Measurements from ENCODE around the gene ECE1. TPM values are rescaled to one million over a fixed set of nuclear protein-coding genes. Genes with fewer than 3 reads are reported as not detected.

ECE1 gene
- total and polyA plus RNA-seq, 2 of the 4 experiments (the other 2 are of a cell fraction), result 61.8 to 124 TPM

GRCh38 chr1:21189421-21189820 lies 100.8 kb downstream of the ECE1 start:
- no peak overlapping the region for H2BK15ac ChIP-seq (ENCODE audit: low read depth, low read length)
- 0 out of 2 replicates have a peak, but pooled peaks cover 4% of the 10 kb centered on the region for H3K9me1 ChIP-seq (ENCODE audit: insufficient read depth, low read length)
- no peak overlapping the region for H4K91ac ChIP-seq (ENCODE audit: insufficient read depth, low read depth, low read length)
- H2AK9ac ChIP-seq (replicated peaks; ENCODE audit: low read depth, low read length, poor library complexity), result no peak overlapping the region
- H3K36me3 ChIP-seq (ENCODE audit: control insufficient read depth, insufficient read depth, low read length), result no peaks in the 10 kb centered on the region
- POLR2A ChIA-PET (ENCODE audit: unreplicated experiment), result no interaction called here
- H3K18ac ChIP-seq (ENCODE audit: low read depth, low read length), result no peak overlapping the region
- no peak overlapping the region for H2AFZ ChIP-seq (replicated peaks; ENCODE audit: low read length, poor library complexity)
- no peaks in the 10 kb centered on the region for H4K20me1 ChIP-seq (ENCODE audit: insufficient read depth, low read length)
- 0% methylated on average over 1 of the region's 3 CpGs; no CpG with 5 or more reads in 1 of the 2 experiments for WGBS, 2 experiments (ENCODE audit: extremely low coverage in 2 of 2, insufficient read length in 1 of 2)
- H3K4me2 ChIP-seq (ENCODE audit: low read depth, low read length), result no peak overlapping the region
- H3K23ac ChIP-seq (ENCODE audit: low read depth, low read length), result no peak overlapping the region
- DNase-seq (no peak), ATAC-seq (ENCODE audit: low read depth) (no peak)
- no peaks in the 10 kb centered on the region for H3K9me3 ChIP-seq (ENCODE audit: control insufficient read depth, insufficient read depth, low read length)
- no TSS peak for BruUV-seq (replicated peaks)
- H3K4me1 ChIP-seq (ENCODE audit: control insufficient read depth, insufficient read depth, low read length), result no peaks in the 10 kb centered on the region
- H3K9ac ChIP-seq (ENCODE audit: low read depth, low read length), result no peak overlapping the region
- no peak overlapping the region for H4K8ac ChIP-seq (ENCODE audit: low read depth in 2 of 2, low read length in 2 of 2)
- H2AK5ac ChIP-seq (ENCODE audit: low read depth, low read length), result no peak overlapping the region
- no peaks in the 10 kb centered on the region for H3K27me3 ChIP-seq (ENCODE audit: control insufficient read depth, insufficient read depth, low read length)
- TF ChIP-seq ELK1 (IDR thresholded peaks at IDR 0.05; ENCODE audit: borderline replicate concordance, low read depth, low read length), result no peak
- no peak for TF ChIP-seq BHLHE40 (IDR thresholded peaks at IDR 0.05; ENCODE audit: low read depth, low read length)
- no peak for TF ChIP-seq MXI1 (IDR thresholded peaks at IDR 0.05; ENCODE audit: borderline replicate concordance, low read depth, low read length)
- no peak for TF ChIP-seq FOS (IDR thresholded peaks at IDR 0.05; ENCODE audit: low read depth, low read length)
- no peak for TF ChIP-seq USF2 (IDR thresholded peaks at IDR 0.05; ENCODE audit: low read depth, low read length)
- TF ChIP-seq RAD21 (IDR thresholded peaks at IDR 0.05; ENCODE audit: low read length), result no peak
- no peak for TF ChIP-seq CHD1 (IDR thresholded peaks at IDR 0.05; ENCODE audit: low read depth, low read length)
- TF ChIP-seq NFE2L2 (IDR thresholded peaks at IDR 0.05; ENCODE audit: low read depth, low read length), result no peak
- no peak for TF ChIP-seq MAFK (IDR thresholded peaks at IDR 0.05; ENCODE audit: low read depth, low read length)
- TF ChIP-seq RCOR1 (IDR thresholded peaks at IDR 0.05; ENCODE audit: insufficient replicate concordance, low read length), result no peak
- TF ChIP-seq SMC3 (IDR thresholded peaks at IDR 0.05; ENCODE audit: low read depth, low read length), result no peak
- no peak for TF ChIP-seq CTCF (conservative IDR thresholded peaks at IDR 0.05; ENCODE audit: low read depth, low read length)
- no peak for TF ChIP-seq CEBPB (IDR thresholded peaks at IDR 0.05; ENCODE audit: low read depth, low read length)
- TF ChIP-seq MAZ (IDR thresholded peaks at IDR 0.05; ENCODE audit: borderline replicate concordance, low read depth, low read length), result no peak
- TF ChIP-seq POLR2A (IDR thresholded peaks at IDR 0.05; ENCODE audit: low read depth, low read length), result no peak
- TF ChIP-seq RFX5 (IDR thresholded peaks at IDR 0.05; ENCODE audit: low read depth, low read length), result no peak
- no peak overlapping the region for H3K14ac ChIP-seq (replicated peaks; ENCODE audit: low read depth, low read length)
- no peak overlapping the region for H3K27ac ChIP-seq (ENCODE audit: insufficient read depth, low read length)
- no peak overlapping the region for H4K5ac ChIP-seq (ENCODE audit: low read depth, low read length)
- H3K56ac ChIP-seq (ENCODE audit: extremely low read depth, insufficient read depth, low read length), result no peak overlapping the region
- dilution Hi-C loops (cut with HindIII; ENCODE audit: low sequenced_read_pairs, unreplicated experiment), result no loop called here
- intact Hi-C loops (cut with micrococcal nuclease), result no loop called here
- no peaks in the 10 kb centered on the region for H3K79me1 ChIP-seq (ENCODE audit: low read depth in 1 of 2, low read length in 2 of 2)
- CTCF ChIA-PET, result interaction anchor here (3.1 kb wide), 1 partner anchor 492 kb away, joined by 13 read pairs; no protein-coding TSS in a partner anchor
- H2BK120ac ChIP-seq (ENCODE audit: low read depth, low read length), result no peak overlapping the region
- H3K4ac ChIP-seq (ENCODE audit: low read depth, low read length), result no peak overlapping the region
- H2BK5ac ChIP-seq (ENCODE audit: low read depth, low read length, poor library complexity, severe bottlenecking), result no peak overlapping the region
- no peak overlapping the region for H3K4me3 ChIP-seq (ENCODE audit: insufficient read depth, low read depth, low read length)
- in situ Hi-C loops (cut with MboI; ENCODE audit: low sequenced_read_pairs), result no loop called here
- no peak overlapping the region for H2BK20ac ChIP-seq (ENCODE audit: low read depth, low read length)

Measured in IMR-90 (cell line).